ENCODE data around the gene NT5M.
A peak's percentile ranks its signal among the peaks of the same experiment; 100 is the strongest.

GRCh38 chr17:17269926-17270773, 33.0 kb upstream of the NT5M start:
- TF ChIP-seq, protein P1, sequence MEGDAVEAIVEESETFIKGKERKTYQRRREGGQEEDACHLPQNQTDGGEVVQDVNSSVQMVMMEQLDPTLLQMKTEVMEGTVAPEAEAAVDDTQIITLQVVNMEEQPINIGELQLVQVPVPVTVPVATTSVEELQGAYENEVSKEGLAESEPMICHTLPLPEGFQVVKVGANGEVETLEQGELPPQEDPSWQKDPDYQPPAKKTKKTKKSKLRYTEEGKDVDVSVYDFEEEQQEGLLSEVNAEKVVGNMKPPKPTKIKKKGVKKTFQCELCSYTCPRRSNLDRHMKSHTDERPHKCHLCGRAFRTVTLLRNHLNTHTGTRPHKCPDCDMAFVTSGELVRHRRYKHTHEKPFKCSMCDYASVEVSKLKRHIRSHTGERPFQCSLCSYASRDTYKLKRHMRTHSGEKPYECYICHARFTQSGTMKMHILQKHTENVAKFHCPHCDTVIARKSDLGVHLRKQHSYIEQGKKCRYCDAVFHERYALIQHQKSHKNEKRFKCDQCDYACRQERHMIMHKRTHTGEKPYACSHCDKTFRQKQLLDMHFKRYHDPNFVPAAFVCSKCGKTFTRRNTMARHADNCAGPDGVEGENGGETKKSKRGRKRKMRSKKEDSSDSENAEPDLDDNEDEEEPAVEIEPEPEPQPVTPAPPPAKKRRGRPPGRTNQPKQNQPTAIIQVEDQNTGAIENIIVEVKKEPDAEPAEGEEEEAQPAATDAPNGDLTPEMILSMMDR (conservative IDR thresholded peaks at IDR 0.05; ENCODE audit: low read depth, low read length): peak; percentile 60
- TF ChIP-seq EZH2 (IDR thresholded peaks at IDR 0.05; ENCODE audit: low read length, unreplicated experiment): no peak
- no peak for TF ChIP-seq EZH2phosphoT487 (IDR thresholded peaks at IDR 0.05; ENCODE audit: borderline replicate concordance, low read length)
